ENCODE results near the gene UBXN10. TPM values are rescaled to one million over a fixed set of nuclear protein-coding genes. Genes with fewer than 3 reads are reported as not detected.
A peak's percentile ranks its signal among the peaks of the same experiment; 100 is the strongest.

The UBXN10 gene, protein sequence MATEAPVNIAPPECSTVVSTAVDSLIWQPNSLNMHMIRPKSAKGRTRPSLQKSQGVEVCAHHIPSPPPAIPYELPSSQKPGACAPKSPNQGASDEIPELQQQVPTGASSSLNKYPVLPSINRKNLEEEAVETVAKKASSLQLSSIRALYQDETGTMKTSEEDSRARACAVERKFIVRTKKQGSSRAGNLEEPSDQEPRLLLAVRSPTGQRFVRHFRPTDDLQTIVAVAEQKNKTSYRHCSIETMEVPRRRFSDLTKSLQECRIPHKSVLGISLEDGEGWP
- total RNA-seq (2012; rRNA removed): not detected in 2 replicates
- not detected in 2 replicates for polyA plus RNA-seq (2012; rRNA removed)
- not detected in 2 replicates for polyA plus RNA-seq (2012; cell fraction: cytosol; rRNA removed)
- polyA plus RNA-seq (2012; cell fraction: nucleus; rRNA removed; ENCODE audit: low replicate concordance): not detected in 2 replicates
- percentile 8 among the genes with signal in this experiment for Bru-seq, nascent RNA
- not detected for BruChase-seq, experiment 1, labeled RNA remaining after a 6-hour chase
- BruChase-seq, experiment 2, labeled RNA remaining after a 2-hour chase: not detected
- long read RNA-seq: 0 reads

GRCh38 chr1:20185834-20186782 is at the start of gene UBXN10, which contains the start of gene PLA2G2C:
TSS of gene UBXN10 (plus strand) at chr1:20186096. CDS start at chr1:20190562, 4,466 bp downstream.
TSS of gene PLA2G2C (minus strand) at chr1:20186518. CDS start at chr1:20177363, 9,155 bp downstream.
- Histone ChIP-seq H2AK9ac (replicated peaks; ENCODE audit: low read depth, low read length, poor library complexity) (no peak within 1 kb of the TSS), H3K27me3 (ENCODE audit: control insufficient read depth, insufficient read depth, low read length) (peaks cover 62% of the 10 kb centered on the region), H3K4ac (ENCODE audit: low read depth, low read length) (no peak within 1 kb of the TSS), H3K18ac (ENCODE audit: low read depth, low read length) (no peak within 1 kb of the TSS), H2BK15ac (ENCODE audit: low read depth, low read length) (no peak within 1 kb of the TSS), H3K4me1 (ENCODE audit: control insufficient read depth, insufficient read depth, low read length) (no peaks in the 10 kb centered on the region), H3K4me2 (ENCODE audit: low read depth, low read length) (no peak within 1 kb of the TSS; the same call in 1 of the 2 replicates), H4K5ac (ENCODE audit: low read depth, low read length) (no peak within 1 kb of the TSS), H3K14ac (replicated peaks; ENCODE audit: low read depth, low read length) (no peak within 1 kb of the TSS), H2BK5ac (ENCODE audit: low read depth, low read length, poor library complexity, severe bottlenecking) (no peak within 1 kb of the TSS), H2AK5ac (ENCODE audit: low read depth, low read length) (no peak within 1 kb of the TSS), H4K91ac (ENCODE audit: insufficient read depth, low read depth, low read length) (no peak within 1 kb of the TSS), H3K56ac (ENCODE audit: extremely low read depth, insufficient read depth, low read length) (no peak within 1 kb of the TSS), H3K27ac (ENCODE audit: insufficient read depth, low read length) (no peak within 1 kb of the TSS), H2BK20ac (ENCODE audit: low read depth, low read length) (no peak within 1 kb of the TSS), H3K36me3 (ENCODE audit: control insufficient read depth, insufficient read depth, low read length) (no peaks in the 10 kb centered on the region), H3K9me3 (ENCODE audit: control insufficient read depth, insufficient read depth, low read length) (no peaks in the 10 kb centered on the region), H2BK120ac (ENCODE audit: low read depth, low read length) (no peak within 1 kb of the TSS), H4K20me1 (ENCODE audit: insufficient read depth, low read length) (no peaks in the 10 kb centered on the region), H3K4me3 (ENCODE audit: insufficient read depth, low read depth, low read length) (no peak within 1 kb of the TSS), H3K23ac (ENCODE audit: low read depth, low read length) (no peak within 1 kb of the TSS), H3K9me1 (ENCODE audit: insufficient read depth, low read length) (no peaks in the 10 kb centered on the region), H2AFZ (replicated peaks; ENCODE audit: low read length, poor library complexity) (no peak within 1 kb of the TSS), H3K9ac (ENCODE audit: low read depth, low read length) (no peak within 1 kb of the TSS), H4K8ac (ENCODE audit: low read depth in 2 of 2, low read length in 2 of 2) (no peak within 1 kb of the TSS), H3K79me1 (ENCODE audit: low read depth in 1 of 2, low read length in 2 of 2) (no peaks in the 10 kb centered on the region)
- TF ChIP-seq MAFK (IDR thresholded peaks at IDR 0.05; ENCODE audit: low read depth, low read length): no peak
- TF ChIP-seq RCOR1 (IDR thresholded peaks at IDR 0.05; ENCODE audit: insufficient replicate concordance, low read length): no peak
- no peak for TF ChIP-seq BHLHE40 (IDR thresholded peaks at IDR 0.05; ENCODE audit: low read depth, low read length)
- no peak for TF ChIP-seq RFX5 (IDR thresholded peaks at IDR 0.05; ENCODE audit: low read depth, low read length)
- TF ChIP-seq NFE2L2 (IDR thresholded peaks at IDR 0.05; ENCODE audit: low read depth, low read length): no peak
- TF ChIP-seq RAD21 (IDR thresholded peaks at IDR 0.05; ENCODE audit: low read length): no peak
- no peak for TF ChIP-seq SMC3 (IDR thresholded peaks at IDR 0.05; ENCODE audit: low read depth, low read length)
- no peak for TF ChIP-seq MAZ (IDR thresholded peaks at IDR 0.05; ENCODE audit: borderline replicate concordance, low read depth, low read length)
- TF ChIP-seq USF2 (IDR thresholded peaks at IDR 0.05; ENCODE audit: low read depth, low read length): no peak
- no peak for TF ChIP-seq FOS (IDR thresholded peaks at IDR 0.05; ENCODE audit: low read depth, low read length)
- no peak for TF ChIP-seq CEBPB (IDR thresholded peaks at IDR 0.05; ENCODE audit: low read depth, low read length)
- no peak for TF ChIP-seq ELK1 (IDR thresholded peaks at IDR 0.05; ENCODE audit: borderline replicate concordance, low read depth, low read length)
- no peak for TF ChIP-seq POLR2A (IDR thresholded peaks at IDR 0.05; ENCODE audit: low read depth, low read length)
- TF ChIP-seq CHD1 (IDR thresholded peaks at IDR 0.05; ENCODE audit: low read depth, low read length): no peak
- no peak for TF ChIP-seq MXI1 (IDR thresholded peaks at IDR 0.05; ENCODE audit: borderline replicate concordance, low read depth, low read length)
- DNase-seq (no peak), ATAC-seq (ENCODE audit: low read depth) (no peak)
- CTCF ChIA-PET: no interaction called here
- POLR2A ChIA-PET (ENCODE audit: unreplicated experiment): no interaction called here
- dilution Hi-C loops (cut with HindIII; ENCODE audit: low sequenced_read_pairs, unreplicated experiment): no loop called here
- no TSS peak for BruUV-seq (replicated peaks)
- in situ Hi-C loops (cut with MboI; ENCODE audit: low sequenced_read_pairs): no loop called here
- intact Hi-C loops (cut with micrococcal nuclease): no loop called here
- 4% methylated on average over 4 of the region's 52 CpGs; no CpG with 5 or more reads in 1 of the 2 experiments for WGBS, 2 experiments (ENCODE audit: extremely low coverage in 2 of 2, insufficient read length in 1 of 2)

All from IMR-90 (cell line).